GM06990 (cell line): ENCODE measurements around the gene TTC1.
A peak's percentile ranks its signal among the peaks of the same experiment; 100 is the strongest.
"Not testable (repeated sequence)": the region's sequence is repeated elsewhere in the genome, so short reads cannot be mapped to it uniquely, and the experiment has no call there.

ENCODE experiments used
- DNase-seq: peaks from one replicate; pipeline ENCODE4 v3.0.0-alpha.2; 2011; ENCODE audit not compliant: insufficient read length; ENCODE audit errors: extremely low read depth
- H3K27me3 ChIP-seq: replicated peaks from 2 replicates; pipeline ENCODE4 v1.6.0; 2011; ENCODE audit warnings: low read length; ENCODE audit not compliant: control insufficient read depth, insufficient read depth
- H3K36me3 ChIP-seq: 2 replicates; pipeline ENCODE4 v1.5.1; 2011; ENCODE audit warnings: low read length; ENCODE audit not compliant: control insufficient read depth, insufficient read depth
- H3K4me3 ChIP-seq: replicated peaks from 2 replicates; pipeline ENCODE4 v1.5.1; 2011; ENCODE audit warnings: low read depth, mild to moderate bottlenecking, control low read depth, low read length
- CTCF ChIP-seq: IDR thresholded peaks from 2 replicates; pipeline ENCODE4 v1.5.1; 2011; ENCODE audit warnings: low read length, control low read depth, mild to moderate bottlenecking, inconsistent platforms; ENCODE audit not compliant: insufficient read depth, poor library complexity, severe bottlenecking

TTC1 gene

GRCh38 chr5:160009591-160009989 is 651 bp downstream of the TTC1 start:
- no peaks in the 10 kb centered on the region for H3K27me3 ChIP-seq
- DNase-seq, result peak; percentile 6
- no peaks in the 10 kb centered on the region; the same call in none of the 2 replicates for H3K36me3 ChIP-seq
- peak overlapping the region; percentile 100 for H3K4me3 ChIP-seq
- TF ChIP-seq CTCF, result no peak

DNA sequence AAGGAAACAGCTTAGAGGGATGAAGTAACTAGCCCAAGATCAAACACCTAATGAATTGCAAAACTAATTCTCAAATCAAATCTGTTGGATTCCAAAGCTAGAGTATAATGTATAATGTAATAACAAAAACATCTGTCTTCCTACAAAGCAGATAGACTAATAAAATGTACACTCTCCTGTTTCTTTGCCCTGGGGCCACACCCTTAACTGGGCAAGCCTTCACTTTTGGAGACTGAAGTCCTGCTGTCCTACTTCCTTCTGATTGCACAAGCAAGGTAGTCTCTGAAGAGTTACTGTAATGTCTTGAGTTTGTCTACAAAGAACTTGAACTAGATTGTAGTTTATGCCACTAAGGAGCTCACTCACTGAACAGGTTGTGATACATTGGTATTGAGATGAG is 2.5 kb downstream of the TTC1 start:
- H3K4me3 ChIP-seq, result no peak overlapping the region
- no peaks in the 10 kb centered on the region for H3K27me3 ChIP-seq
- no peaks in the 10 kb centered on the region; the same call in none of the 2 replicates for H3K36me3 ChIP-seq
- DNase-seq, result no peak
- TF ChIP-seq CTCF, result no peak

DNA sequence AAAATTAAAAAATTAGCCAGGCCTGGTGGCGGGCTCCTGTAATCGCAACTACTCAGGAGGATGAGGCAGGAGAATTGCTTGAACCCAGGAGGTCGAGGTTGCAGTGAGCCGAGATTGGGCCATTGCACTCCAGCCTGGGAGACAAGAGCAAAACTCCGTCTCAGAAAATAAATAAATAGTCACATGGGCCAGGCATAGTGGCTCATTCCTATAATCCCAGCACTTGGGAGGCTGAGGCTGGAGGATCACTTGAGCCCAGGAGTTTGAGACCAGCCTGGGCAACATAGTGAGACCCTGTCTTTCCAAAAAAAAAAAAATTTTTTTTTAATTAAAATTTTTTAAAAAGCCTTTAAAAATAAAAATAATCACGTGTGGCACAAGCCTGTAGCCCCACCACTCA is 5.3 kb downstream of the TTC1 start:
- DNase-seq, H3K27me3 ChIP-seq, H3K4me3 ChIP-seq, H3K36me3 ChIP-seq: not testable (repeated sequence)

- no peaks in the 10 kb centered on the region for H3K27me3 ChIP-seq
- no peak overlapping the region for H3K4me3 ChIP-seq
- no peaks in the 10 kb centered on the region; the same call in none of the 2 replicates for H3K36me3 ChIP-seq
- no peak for DNase-seq
- no peak for TF ChIP-seq CTCF
Measured at GRCh38 chr5:160018945-160019625, 10.1 kb downstream of the TTC1 start.

DNA sequence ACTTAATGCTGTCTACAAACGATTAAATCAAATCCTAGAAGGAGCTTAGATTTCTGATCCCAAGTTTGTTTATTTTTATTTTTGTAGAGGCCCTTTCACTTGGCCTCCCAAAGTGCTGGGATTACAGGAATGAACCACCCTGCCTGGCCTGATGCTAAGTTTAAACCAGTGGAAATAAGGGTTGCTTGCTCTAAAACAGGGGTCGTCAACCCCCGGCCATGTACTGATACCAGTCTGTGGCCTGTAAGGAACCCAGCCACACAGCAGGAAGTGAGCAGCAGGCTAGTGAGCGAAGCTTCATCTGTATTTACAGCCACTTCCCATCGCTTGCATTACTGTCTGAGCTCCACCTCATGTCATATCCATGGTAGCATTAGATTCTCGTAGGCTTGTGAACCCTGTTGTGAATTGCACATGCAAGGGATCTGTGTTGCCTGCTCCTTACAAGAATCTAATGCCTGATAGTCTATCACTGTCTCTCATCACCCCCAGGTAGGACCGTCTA is 11.4 kb downstream of the TTC1 start:
- H3K27me3 ChIP-seq, result no peaks in the 10 kb centered on the region
- H3K4me3 ChIP-seq, result no peak overlapping the region
- no peak for DNase-seq
- no peak for TF ChIP-seq CTCF
- no peaks in the 10 kb centered on the region; the same call in none of the 2 replicates for H3K36me3 ChIP-seq

DNA sequence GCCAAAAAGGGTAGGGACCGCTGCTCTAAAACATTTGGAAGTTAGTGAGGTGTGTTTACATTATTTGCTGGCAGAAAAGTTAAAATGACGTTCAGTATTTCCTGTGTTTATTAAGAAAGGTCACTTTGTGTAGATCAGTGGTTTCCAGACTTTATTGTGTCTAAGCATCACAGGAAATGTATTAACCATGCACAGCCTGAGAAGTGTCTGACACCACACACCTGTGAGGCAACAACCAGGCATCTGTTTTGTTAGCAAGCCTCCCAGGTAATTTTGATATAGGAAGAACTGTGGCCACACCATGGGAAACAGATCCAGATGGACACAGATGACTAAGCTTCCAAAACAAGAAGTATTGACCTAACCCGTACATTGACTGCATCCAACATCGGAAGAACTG is 12.0 kb downstream of the TTC1 start:
- H3K36me3 ChIP-seq, result no peaks in the 10 kb centered on the region; the same call in none of the 2 replicates
- no peak for DNase-seq
- H3K4me3 ChIP-seq, result no peak overlapping the region
- H3K27me3 ChIP-seq, result no peaks in the 10 kb centered on the region
- TF ChIP-seq CTCF, result no peak
